K562 (cell line): Measurements from ENCODE around the gene CD52. TPM values are rescaled to one million over a fixed set of nuclear protein-coding genes. Genes with fewer than 3 reads are reported as not detected.

ENCODE experiments used
- CREB1 ChIP-seq, 2 experiments: sonication (generic) in 1 of 2; formaldehyde crosslinking in 1 of 2; IDR thresholded peaks; 2 replicates each; pipeline versions ENCODE4 v1.6.1 to v1.8.0; 2012 to 2022; ENCODE audit warnings: inconsistent platforms in 1 of 2, mild to moderate bottlenecking in 1 of 2, missing genetic modification reagents in 1 of 2, moderate library complexity in 1 of 2
- CTCF ChIP-seq, 3 experiments: IDR thresholded peaks in 2 of 3; conservative IDR thresholded peaks in 1 of 3; 2 replicates each; pipeline ENCODE4 v1.5.1; 2011 to 2012; ENCODE audit warnings: low read length in 3 of 3, mild to moderate bottlenecking in 3 of 3, control low read depth in 2 of 3, improper control_type of control experiment in 1 of 3, inconsistent platforms in 1 of 3, low read depth in 1 of 3, mixed read lengths in 1 of 3, moderate library complexity in 1 of 3; ENCODE audit not compliant: insufficient read depth in 2 of 3
- E2F5 ChIP-seq: sonication (generic); formaldehyde crosslinking; IDR thresholded peaks from 2 replicates; pipeline ENCODE4 v1.8.0; 2022; ENCODE audit warnings: mild to moderate bottlenecking, missing genetic modification reagents
- ELK3 ChIP-seq: fragments of 450-650 bp; formaldehyde crosslinking; IDR thresholded peaks from 2 replicates; pipeline ENCODE4 v1.4.0; 2020; ENCODE audit warnings: mild to moderate bottlenecking
- GABPB2 ChIP-seq: fragments of 250-450 bp; sonication (Bioruptor Pico); conservative IDR thresholded peaks from 2 replicates; pipeline ENCODE4 v1.5.1; 2021; ENCODE audit warnings: mild to moderate bottlenecking
- KLF16 ChIP-seq: IDR thresholded peaks from 2 replicates; pipeline ENCODE4 v1.6.1; 2016; ENCODE audit warnings: antibody characterized with exemption
- MLX ChIP-seq, 2 experiments: fragments of 450-650 bp in 1 of 2; sonication (generic) in 1 of 2; formaldehyde crosslinking; conservative IDR thresholded peaks; 2 replicates each; pipeline versions ENCODE4 v1.4.0 to v1.8.1; 2020 to 2022; ENCODE audit warnings: mild to moderate bottlenecking in 1 of 2, missing genetic modification reagents in 1 of 2
- NFE2L1 ChIP-seq: fragments of 450-650 bp; IDR thresholded peaks from 2 replicates; pipeline ENCODE4 v1.6.1; 2016; ENCODE audit warnings: missing genetic modification characterization, low read depth, mild to moderate bottlenecking, missing compliant biosample characterization, moderate library complexity, borderline replicate concordance
- NKRF ChIP-seq: fragments of 450-650 bp; IDR thresholded peaks from 2 replicates; pipeline ENCODE4 v1.6.1; 2016; ENCODE audit warnings: borderline replicate concordance
- NRF1 ChIP-seq, 2 experiments: fragments of 450-650 bp; IDR thresholded peaks in 1 of 2; conservative IDR thresholded peaks in 1 of 2; 2 replicates each; pipeline ENCODE4 v1.6.1; 2014; ENCODE audit warnings: mild to moderate bottlenecking in 2 of 2
- PCBP1 ChIP-seq: fragments of 200-400 bp; formaldehyde crosslinking; IDR thresholded peaks from 2 replicates; pipeline ENCODE4 v1.6.1; 2018; ENCODE audit warnings: mild to moderate bottlenecking, low read depth, low read length; ENCODE audit not compliant: poor library complexity, severe bottlenecking
- PHF8 ChIP-seq: fragments of 200-600 bp; sonication (generic); IDR thresholded peaks from 2 replicates; pipeline ENCODE4 v1.6.1; 2012; ENCODE audit warnings: mixed run types, mild to moderate bottlenecking, inconsistent platforms, low read length, moderate library complexity, borderline replicate concordance
- SREBF1 ChIP-seq: fragments of 150-350 bp; IDR thresholded peaks from 2 replicates; pipeline ENCODE4 v1.6.1; 2014; ENCODE audit warnings: antibody characterized with exemption, low read depth, low read length, borderline replicate concordance
- SRSF7 ChIP-seq: fragments of 200-400 bp; formaldehyde crosslinking; optimal IDR thresholded peaks from 2 replicates; pipeline ENCODE3; 2017; ENCODE audit warnings: mild to moderate bottlenecking, low read depth, low read length
- XRCC4 ChIP-seq: IDR thresholded peaks from one replicate; pipeline ENCODE4 v1.6.1; 2011; ENCODE audit not compliant: insufficient read depth, insufficient read length; ENCODE audit errors: extremely low read depth
- ZC3H4 ChIP-seq: sonication (generic); formaldehyde crosslinking; IDR thresholded peaks from 2 replicates; pipeline ENCODE4 v1.9.0; 2021; ENCODE audit warnings: missing genetic modification reagents, borderline replicate concordance
- ZKSCAN8 ChIP-seq: fragments of 200-800 bp; sonication (Bioruptor generic); IDR thresholded peaks from 2 replicates; pipeline ENCODE4 v1.6.1; 2016; ENCODE audit warnings: missing genetic modification characterization, missing compliant biosample characterization
- ZNF124 ChIP-seq: sonication (generic); formaldehyde crosslinking; IDR thresholded peaks from 2 replicates; pipeline ENCODE4 v1.8.1; 2022; ENCODE audit warnings: missing genetic modification reagents
- ZNF146 ChIP-seq: IDR thresholded peaks from one replicate; pipeline ENCODE4 v1.6.1; 2018; ENCODE audit warnings: missing compliant biosample characterization; ENCODE audit not compliant: unreplicated experiment
- ZNF232 ChIP-seq: sonication (generic); formaldehyde crosslinking; IDR thresholded peaks from 2 replicates; pipeline ENCODE4 v1.8.0; 2022; ENCODE audit warnings: mild to moderate bottlenecking, missing genetic modification reagents
- ZNF668 ChIP-seq: fragments of 250-450 bp; sonication (Bioruptor Pico); IDR thresholded peaks from 2 replicates; pipeline ENCODE4 v1.8.0; 2022; ENCODE audit warnings: mild to moderate bottlenecking, inconsistent platforms
- polyA plus RNA-seq, 8 experiments: library from polyadenylated mRNA; depleted of rRNA in 4 of 8; stranded (reverse) in 5 of 8; unstranded in 3 of 8; fragments of >200 nt; fragmentation: Nextera tagmentation in 2 of 8; fragmentation: Illumina TruSeq in 1 of 8; extraction: Ambion mirVana in 2 of 8; extraction: Trizol in 1 of 8; gene quantifications; 2 replicates each; pipeline versions ENCODE4 v1.2.1 to v1.2.3, GENCODE V29; 2011 to 2014; ENCODE audit warnings: inconsistent platforms in 1 of 8, missing spikeins in 1 of 8
- total RNA-seq, 7 experiments: library from RNA; depleted of rRNA in 6 of 7; stranded (reverse); fragments of >200 nt in 6 of 7; fragmentation: Illumina TruSeq in 2 of 7; extraction: Trizol in 2 of 7; gene quantifications; 2 replicates each; pipeline versions ENCODE4 v1.2.1 to v1.2.3, GENCODE V29; 2011 to 2021; ENCODE audit warnings: low replicate concordance in 1 of 7

The CD52 gene
- total and polyA plus RNA-seq, 9 of the 15 experiments (the other 6 are each of a cell fraction or from before 2014, with no cell fraction given): 34.9 to 488 (median 173) TPM

GRCh38 chr1:26287033-26287711 lies 30.6 kb upstream of the CD52 start (continued):
- TF ChIP-seq PHF8: no peak; the same call in 1 of the 2 replicates
- TF ChIP-seq NRF1 (conservative IDR thresholded peaks at IDR 0.05 in 1 of 2, IDR thresholded peaks at IDR 0.05 in 1 of 2): peak in 1 of 2 experiments; percentile 31; a peak in 1 of 4 replicates
- TF ChIP-seq ZNF124 (CRISPR knock-in tag): no peak
- TF ChIP-seq GABPB2 (CRISPR knock-in tag): no peak
- 0 out of 2 replicates have a peak, but pooled peaks have one; percentile 58 for TF ChIP-seq CREB1 (IDR thresholded peaks at IDR 0.05)
- TF ChIP-seq CREB1 (CRISPR knock-in tag; IDR thresholded peaks at IDR 0.05): no peak
- TF ChIP-seq PCBP1: no peak
- TF ChIP-seq NFE2L1: no peak
- TF ChIP-seq ZC3H4: no peak
- TF ChIP-seq ZNF668 (CRISPR knock-in tag): no peak
- peak; percentile 72; the same call in 1 of the 2 replicates for TF ChIP-seq ZKSCAN8 (CRISPR knock-in tag)
- no peak for TF ChIP-seq MLX (CRISPR knock-in tag; conservative IDR thresholded peaks at IDR 0.05)
- no peak for TF ChIP-seq XRCC4
- no peak for TF ChIP-seq SRSF7
- TF ChIP-seq ELK3 (CRISPR knock-in tag): no peak
- TF ChIP-seq KLF16: peak; percentile 97
- no peak for TF ChIP-seq CTCF (IDR thresholded peaks at IDR 0.05 in 2 of 3, conservative IDR thresholded peaks at IDR 0.05 in 1 of 3; ENCODE audit: insufficient read depth in 2 of 3, low read depth in 1 of 3, low read length in 3 of 3)
- TF ChIP-seq E2F5 (CRISPR knock-in tag): no peak
- TF ChIP-seq ZNF232 (CRISPR knock-in tag): no peak
- TF ChIP-seq ZNF146 (CRISPR knock-in tag): no peak
- TF ChIP-seq SREBF1: no peak
- TF ChIP-seq NKRF: peak; percentile 64; the same call in 1 of the 2 replicates
